Measurements from ENCODE around the gene CHPF.

The CHPF gene

GRCh38 chr2:219549619-219550018 is 6.0 kb upstream of the CHPF start:
- Histone ChIP-seq H3K27ac (ENCODE audit: extremely low read depth, low read depth, low read length) (no peak overlapping the region), H3K36me3 (ENCODE audit: control insufficient read depth in 2 of 2, insufficient read depth in 1 of 2, low read length in 2 of 2) (peaks cover 0 to 3% of the 10 kb centered on the region in 2 experiments; a peak in 1 of 3 replicates), H3K4me1 (ENCODE audit: control insufficient read depth, insufficient read depth, low read length) (peaks cover 3% of the 10 kb centered on the region; the same call in 1 of the 2 replicates), H3K9me3 (ENCODE audit: control insufficient read depth, insufficient read depth, low read depth, low read length) (no peaks in the 10 kb centered on the region), H3K4me3 (ENCODE audit: low read depth, low read length) (no peak overlapping the region)
- TF ChIP-seq ZNF292 (tag by site-specific recombination; IDR thresholded peaks at IDR 0.05; ENCODE audit: borderline replicate concordance, low read depth): no peak
- TF ChIP-seq FEZF1 (tag by site-specific recombination; IDR thresholded peaks at IDR 0.05): no peak
- no peak for TF ChIP-seq ZNF843 (tag by site-specific recombination; IDR thresholded peaks at IDR 0.05)
- no peak for TF ChIP-seq ZNF223 (tag by site-specific recombination; IDR thresholded peaks at IDR 0.05)
- no peak for TF ChIP-seq ZFP3 (tag by site-specific recombination; IDR thresholded peaks at IDR 0.05; ENCODE audit: low read depth)
- TF ChIP-seq ZNF626 (tag by site-specific recombination; IDR thresholded peaks at IDR 0.05): no peak
- TF ChIP-seq ZNF660 (tag by site-specific recombination; IDR thresholded peaks at IDR 0.05): no peak
- TF ChIP-seq SP7 (tag by site-specific recombination; IDR thresholded peaks at IDR 0.05): no peak
- TF ChIP-seq, protein P1, sequence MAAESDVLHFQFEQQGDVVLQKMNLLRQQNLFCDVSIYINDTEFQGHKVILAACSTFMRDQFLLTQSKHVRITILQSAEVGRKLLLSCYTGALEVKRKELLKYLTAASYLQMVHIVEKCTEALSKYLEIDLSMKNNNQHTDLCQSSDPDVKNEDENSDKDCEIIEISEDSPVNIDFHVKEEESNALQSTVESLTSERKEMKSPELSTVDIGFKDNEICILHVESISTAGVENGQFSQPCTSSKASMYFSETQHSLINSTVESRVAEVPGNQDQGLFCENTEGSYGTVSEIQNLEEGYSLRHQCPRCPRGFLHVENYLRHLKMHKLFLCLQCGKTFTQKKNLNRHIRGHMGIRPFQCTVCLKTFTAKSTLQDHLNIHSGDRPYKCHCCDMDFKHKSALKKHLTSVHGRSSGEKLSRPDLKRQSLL (tag by site-specific recombination; IDR thresholded peaks at IDR 0.05): no peak
- TF ChIP-seq SP3 (tag by site-specific recombination; IDR thresholded peaks at IDR 0.05): no peak
- TF ChIP-seq, protein P2, sequence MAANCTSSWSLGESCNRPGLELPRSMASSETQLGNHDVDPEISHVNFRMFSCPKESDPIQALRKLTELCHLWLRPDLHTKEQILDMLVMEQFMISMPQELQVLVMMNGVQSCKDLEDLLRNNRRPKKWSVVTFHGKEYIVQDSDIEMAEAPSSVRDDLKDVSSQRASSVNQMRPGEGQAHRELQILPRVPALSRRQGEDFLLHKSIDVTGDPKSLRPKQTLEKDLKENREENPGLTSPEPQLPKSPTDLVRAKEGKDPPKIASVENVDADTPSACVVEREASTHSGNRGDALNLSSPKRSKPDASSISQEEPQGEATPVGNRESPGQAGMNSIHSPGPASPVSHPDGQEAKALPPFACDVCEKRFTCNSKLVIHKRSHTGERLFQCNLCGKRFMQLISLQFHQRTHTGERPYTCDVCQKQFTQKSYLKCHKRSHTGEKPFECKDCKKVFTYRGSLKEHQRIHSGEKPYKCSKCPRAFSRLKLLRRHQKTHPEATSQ (tag by site-specific recombination; IDR thresholded peaks at IDR 0.05): no peak
- no peak for TF ChIP-seq ZNF174 (tag by site-specific recombination; IDR thresholded peaks at IDR 0.05)
- TF ChIP-seq, protein P3, sequence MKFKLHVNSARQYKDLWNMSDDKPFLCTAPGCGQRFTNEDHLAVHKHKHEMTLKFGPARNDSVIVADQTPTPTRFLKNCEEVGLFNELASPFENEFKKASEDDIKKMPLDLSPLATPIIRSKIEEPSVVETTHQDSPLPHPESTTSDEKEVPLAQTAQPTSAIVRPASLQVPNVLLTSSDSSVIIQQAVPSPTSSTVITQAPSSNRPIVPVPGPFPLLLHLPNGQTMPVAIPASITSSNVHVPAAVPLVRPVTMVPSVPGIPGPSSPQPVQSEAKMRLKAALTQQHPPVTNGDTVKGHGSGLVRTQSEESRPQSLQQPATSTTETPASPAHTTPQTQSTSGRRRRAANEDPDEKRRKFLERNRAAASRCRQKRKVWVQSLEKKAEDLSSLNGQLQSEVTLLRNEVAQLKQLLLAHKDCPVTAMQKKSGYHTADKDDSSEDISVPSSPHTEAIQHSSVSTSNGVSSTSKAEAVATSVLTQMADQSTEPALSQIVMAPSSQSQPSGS (tag by site-specific recombination; IDR thresholded peaks at IDR 0.05; ENCODE audit: low read depth): no peak
- no peak for TF ChIP-seq OSR2 (tag by site-specific recombination; IDR thresholded peaks at IDR 0.05)
- ChIA-PET CTCF (interaction anchor here (0.6 to 1.4 kb wide), 3 partner anchors 72 to 93 kb away, joined by 3 read pairs; no protein-coding TSS in a partner anchor), POLR2A (no interaction called here)

DNA sequence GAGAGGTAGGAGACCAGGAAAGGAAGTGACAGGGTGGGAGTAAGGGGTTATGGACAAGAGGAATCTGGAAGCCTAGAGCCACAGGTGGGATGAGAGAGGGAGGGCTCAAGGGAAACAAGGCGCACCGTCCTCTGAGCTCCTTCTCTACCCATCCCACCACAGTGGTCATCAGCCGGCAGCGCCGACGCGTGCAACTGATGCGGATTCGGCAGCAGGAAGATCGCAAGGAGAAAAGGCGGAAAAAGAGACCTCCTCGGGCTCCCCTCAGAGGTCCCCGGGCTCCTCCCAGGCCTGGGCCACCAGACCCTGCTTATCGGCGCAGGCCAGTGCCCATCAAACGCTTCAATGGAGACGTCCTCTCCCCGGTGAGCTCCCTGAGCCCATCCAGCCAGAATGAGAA is 5.4 kb upstream of the CHPF start:
- ChIA-PET CTCF (interaction anchor here (0.6 to 1.4 kb wide), 6 partner anchors 19 to 156 kb away, joined by 3 to 4 read pairs (median 3); no protein-coding TSS in a partner anchor), POLR2A (no interaction called here)
- no peak overlapping the region for H3K4me3 ChIP-seq (ENCODE audit: low read depth, low read length)
- no peak overlapping the region for H3K27ac ChIP-seq (ENCODE audit: extremely low read depth, low read depth, low read length)
- TF ChIP-seq ZBTB1 (tag by site-specific recombination; IDR thresholded peaks at IDR 0.05): no peak
- TF ChIP-seq ZNF501 (tag by site-specific recombination; IDR thresholded peaks at IDR 0.05): no peak
- no peak for TF ChIP-seq ZNF610 (tag by site-specific recombination; IDR thresholded peaks at IDR 0.05; ENCODE audit: borderline replicate concordance)
- no peak for TF ChIP-seq ZFP3 (tag by site-specific recombination; IDR thresholded peaks at IDR 0.05; ENCODE audit: low read depth)
- TF ChIP-seq ZSCAN16 (tag by site-specific recombination; IDR thresholded peaks at IDR 0.05): no peak
- TF ChIP-seq, protein P3 (tag by site-specific recombination; IDR thresholded peaks at IDR 0.05; ENCODE audit: low read depth): no peak
- no peak for TF ChIP-seq ZEB2 (tag by site-specific recombination; IDR thresholded peaks at IDR 0.05)
- TF ChIP-seq ZNF24 (tag by site-specific recombination; IDR thresholded peaks at IDR 0.05): no peak
- TF ChIP-seq IKZF3 (tag by site-specific recombination; IDR thresholded peaks at IDR 0.05): no peak
- TF ChIP-seq BCL11A (tag by site-specific recombination; IDR thresholded peaks at IDR 0.05; ENCODE audit: low read depth): no peak
- no peak for TF ChIP-seq HOXA7 (CRISPR knock-in tag; IDR thresholded peaks at IDR 0.05; ENCODE audit: borderline replicate concordance)
- H3K4me1 ChIP-seq (ENCODE audit: control insufficient read depth, insufficient read depth, low read length): peaks cover 3% of the 10 kb centered on the region; the same call in 1 of the 2 replicates
- H3K36me3 ChIP-seq (ENCODE audit: control insufficient read depth in 2 of 2, insufficient read depth in 1 of 2, low read length in 2 of 2): peaks cover 0 to 3% of the 10 kb centered on the region in 2 experiments; a peak in 1 of 3 replicates
- H3K9me3 ChIP-seq (ENCODE audit: control insufficient read depth, insufficient read depth, low read depth, low read length): no peaks in the 10 kb centered on the region

Measured in HEK293 (cell line).